SK-N-SH (cell line): ENCODE results near the gene ABL2. TPM values are rescaled to one million over a fixed set of nuclear protein-coding genes. Genes with fewer than 3 reads are reported as not detected.
A peak's percentile ranks its signal among the peaks of the same experiment; 100 is the strongest.

ENCODE experiments used
- CTCF ChIA-PET: fragments of 300-600, 350-600 bp; formaldehyde crosslinking; extraction: SDS; loops from one replicate; lab custom pipeline; 2021; lab: Yijun Ruan, JAX
- POLR2A ChIA-PET: fragments of 350-600 bp; sonication (Branson Sonifier 250); formaldehyde crosslinking; extraction: SDS; loops from one replicate; lab custom pipeline; 2020; ENCODE audit warnings: antibody characterized with exemption, inconsistent platforms; lab: Yijun Ruan, JAX
- DNase-seq: peaks from one replicate; pipeline ENCODE4 v3.0.0; 2012
- H2AFZ ChIP-seq: fragments of 200-600 bp; sonication (generic); 2 replicates; pipeline ENCODE4 v1.8.1; 2016; ENCODE audit warnings: antibody characterized with exemption, mild to moderate bottlenecking, low read depth
- H3F3A ChIP-seq: fragments of 200-600 bp; sonication (generic); replicated peaks from 2 replicates; pipeline ENCODE3; 2016; ENCODE audit warnings: antibody characterized with exemption, mild to moderate bottlenecking; ENCODE audit not compliant: insufficient read depth
- H3K27ac ChIP-seq, 2 experiments: fragments of 200-500 bp in 1 of 2; fragments of 200-600 bp in 1 of 2; sonication (Bioruptor generic) in 1 of 2; sonication (generic), shearing (Covaris generic) in 1 of 2; 2 replicates each; pipeline versions ENCODE4 v1.5.1 to v1.6.1; 2014 to 2016; ENCODE audit warnings: low read depth in 2 of 2, inconsistent platforms in 1 of 2, low read length in 1 of 2, mild to moderate bottlenecking in 1 of 2, mixed read lengths in 1 of 2
- H3K27me3 ChIP-seq: fragments of 200-600 bp; sonication (generic), shearing (Covaris generic); 2 replicates; pipeline ENCODE4 v1.6.1; 2016; ENCODE audit warnings: mixed run types; ENCODE audit not compliant: insufficient read depth
- H3K36me3 ChIP-seq, 2 experiments: fragments of 200-500 bp in 1 of 2; fragments of 200-600 bp in 1 of 2; sonication (Bioruptor generic) in 1 of 2; sonication (generic) in 1 of 2; replicated peaks in 1 of 2; 2 replicates each; pipeline versions ENCODE3 to v1.5.1; 2014 to 2016; ENCODE audit warnings: low read length in 1 of 2, mild to moderate bottlenecking in 1 of 2; ENCODE audit not compliant: insufficient read depth in 2 of 2, control insufficient read depth in 1 of 2
- H3K4me1 ChIP-seq, 2 experiments: fragments of 200-500 bp in 1 of 2; fragments of 200-600 bp in 1 of 2; sonication (Bioruptor generic) in 1 of 2; sonication (generic), shearing (Covaris generic) in 1 of 2; 2 replicates each; pipeline versions ENCODE4 v1.5.1 to v1.6.1; 2014 to 2016; ENCODE audit warnings: low read depth in 1 of 2, low read length in 1 of 2, mixed run types in 1 of 2; ENCODE audit not compliant: insufficient read depth in 2 of 2, control insufficient read depth in 1 of 2
- H3K4me2 ChIP-seq: fragments of 200-600 bp; sonication (generic), shearing (Covaris generic); 2 replicates; pipeline ENCODE4 v1.6.1; 2017; ENCODE audit warnings: mixed run types
- H3K4me3 ChIP-seq, 2 experiments: fragments of 200-500 bp in 1 of 2; fragments of 200-600 bp in 1 of 2; sonication (Bioruptor generic) in 1 of 2; sonication (generic), shearing (Covaris generic) in 1 of 2; 2 replicates each; pipeline versions ENCODE4 v1.5.1 to v1.8.1; 2014 to 2016; ENCODE audit warnings: low read depth in 2 of 2, inconsistent platforms in 1 of 2, low read length in 1 of 2, mild to moderate bottlenecking in 1 of 2, mixed read lengths in 1 of 2, moderate library complexity in 1 of 2
- H3K79me2 ChIP-seq: fragments of 200-600 bp; sonication (generic); 2 replicates; pipeline ENCODE4 v1.8.1; 2017; ENCODE audit warnings: mild to moderate bottlenecking; ENCODE audit not compliant: insufficient read depth
- H3K9ac ChIP-seq: fragments of 200-600 bp; sonication (generic); 2 replicates; pipeline ENCODE4 v1.6.1; 2017; ENCODE audit warnings: mixed run types
- H3K9me2 ChIP-seq: fragments of 200-600 bp; sonication (generic); 2 replicates; pipeline ENCODE4 v1.6.1; 2017; ENCODE audit warnings: mixed run types
- H3K9me3 ChIP-seq: fragments of 200-600 bp; sonication (generic); 2 replicates; pipeline ENCODE4 v1.6.1; 2017; ENCODE audit warnings: mixed run types, mild to moderate bottlenecking, moderate library complexity
- H4K20me1 ChIP-seq: fragments of 200-600 bp; sonication (generic); 2 replicates; pipeline ENCODE4 v1.6.1; 2017; ENCODE audit warnings: mild to moderate bottlenecking, mixed run types; ENCODE audit not compliant: insufficient read depth
- ELF1 ChIP-seq: IDR thresholded peaks from 2 replicates; pipeline ENCODE4 v1.4.0; 2012
- GABPA ChIP-seq: IDR thresholded peaks from 2 replicates; pipeline ENCODE4 v1.4.0; 2012; ENCODE audit warnings: low read depth, mild to moderate bottlenecking
- GATA2 ChIP-seq: sonication (generic); formaldehyde crosslinking; IDR thresholded peaks from 2 replicates; pipeline ENCODE4 v1.5.0; 2020; ENCODE audit warnings: mild to moderate bottlenecking, missing genetic modification reagents
- RAD21 ChIP-seq: IDR thresholded peaks from 2 replicates; pipeline ENCODE4 v1.6.1; 2012; ENCODE audit warnings: mild to moderate bottlenecking, low read length
- RCOR1 ChIP-seq: fragments of 150-350 bp; IDR thresholded peaks from 2 replicates; pipeline ENCODE4 v1.6.1; 2017; ENCODE audit warnings: antibody characterized with exemption, low read length
- RFX5 ChIP-seq: IDR thresholded peaks from 2 replicates; pipeline ENCODE4 v1.6.1; 2012; ENCODE audit warnings: mild to moderate bottlenecking, improper control_type of control experiment, low read length
- SIN3A ChIP-seq: IDR thresholded peaks from 2 replicates; pipeline ENCODE4 v1.6.1; 2012; ENCODE audit warnings: low read depth, mild to moderate bottlenecking, low read length, moderate library complexity, borderline replicate concordance
- SMC3 ChIP-seq: IDR thresholded peaks from 2 replicates; pipeline ENCODE4 v1.6.1; 2012; ENCODE audit warnings: low read depth, low read length, improper control_type of control experiment
- TAF1 ChIP-seq: IDR thresholded peaks from 2 replicates; pipeline ENCODE4 v1.6.1; 2012; ENCODE audit warnings: low read depth, mild to moderate bottlenecking, low read length, moderate library complexity, borderline replicate concordance
- TCF12 ChIP-seq: IDR thresholded peaks from 2 replicates; pipeline ENCODE4 v1.4.0; 2012
- WGBS: methylation state at CpG from one replicate; pipeline ENCODE4 v1.1.6; 2017; ENCODE audit warnings: low lambda C conversion rate; 5-methylcytosine and 5-hydroxymethylcytosine counted together
- polyA plus RNA-seq, 3 experiments: library from polyadenylated mRNA; depleted of rRNA; stranded (reverse); fragments of >200 nt; gene quantifications; 2 replicates each; pipeline ENCODE4 v1.2.3, GENCODE V29; 2012
- TF ChIP-seq, protein P1 (sequence below): fragments of 150-350 bp; IDR thresholded peaks from 2 replicates; pipeline ENCODE4 v1.6.1; 2016; ENCODE audit warnings: mild to moderate bottlenecking, low read depth, low read length
- TF ChIP-seq, protein P2 (sequence below): fragments of 200-600 bp; sonication (generic); IDR thresholded peaks from 2 replicates; pipeline ENCODE4 v1.6.1; 2017; ENCODE audit warnings: antibody characterized with exemption, mild to moderate bottlenecking, moderate library complexity
- TF ChIP-seq, protein P3 (sequence below): IDR thresholded peaks from 2 replicates; pipeline ENCODE4 v1.4.0; 2012; ENCODE audit warnings: low read depth
- TF ChIP-seq, protein P4 (sequence below): fragments of 150-350 bp; IDR thresholded peaks from 2 replicates; pipeline ENCODE4 v1.6.1; 2017; ENCODE audit warnings: antibody characterized with exemption, low read length, low read depth, borderline replicate concordance

The ABL2 gene
- polyA plus RNA-seq, 1 of the 3 experiments (the other 2 are of a cell fraction), result 7.5 TPM

DNA sequence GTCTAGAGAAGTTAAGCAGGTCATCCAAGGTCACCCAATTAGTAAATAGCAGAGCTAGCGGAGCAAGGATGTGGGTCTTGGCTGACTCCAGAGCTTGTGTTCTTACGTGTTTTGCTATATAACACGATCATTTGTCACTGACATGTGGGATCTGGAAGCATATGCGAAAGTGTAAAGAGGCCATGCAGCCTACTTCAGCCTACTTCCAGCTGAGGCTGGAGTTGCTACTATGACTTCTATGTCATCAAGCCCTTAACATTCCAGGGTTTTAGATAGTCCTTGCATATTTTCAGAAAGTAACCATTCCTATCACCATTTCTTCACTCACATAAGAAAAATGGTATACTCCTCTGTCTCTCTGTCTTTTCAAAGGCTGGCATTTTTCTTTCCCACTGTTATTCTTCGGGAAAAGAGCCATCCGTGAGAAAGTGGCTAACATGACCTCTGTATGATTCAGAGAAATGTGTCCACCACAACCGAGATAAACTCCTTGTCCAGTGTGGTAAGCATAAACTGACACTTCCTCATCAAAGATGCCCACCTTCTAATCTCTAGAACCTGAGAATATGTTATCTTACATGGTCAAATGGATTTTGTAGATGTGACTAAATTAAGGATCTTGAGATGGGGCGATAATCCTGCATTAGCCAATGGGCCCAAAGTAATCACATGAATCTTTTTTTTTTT, 24.0 kb upstream of the ABL2 start:
- Histone ChIP-seq H3K27ac (no peak overlapping the region), H3K4me3 (no peak overlapping the region), H3K79me2 (no peaks in the 10 kb centered on the region), H3K4me1 (no peaks in the 10 kb centered on the region), H2AFZ (no peak overlapping the region), H3K9me2 (no peaks in the 10 kb centered on the region), H3K27me3 (no peaks in the 10 kb centered on the region), H3F3A (no peaks in the 10 kb centered on the region), H3K9ac (no peak overlapping the region), H3K4me2 (no peak overlapping the region), H3K9me3 (no peaks in the 10 kb centered on the region), H4K20me1 (no peaks in the 10 kb centered on the region), H3K36me3 (no peaks in the 10 kb centered on the region)
- no peak for DNase-seq
- TF ChIP-seq TCF12, result no peak
- 81% methylated on average over 8 of the region's 8 CpGs for WGBS
- CTCF ChIA-PET, result interaction anchor here (1.0 kb wide), 1 partner anchor 128 kb away, joined by 3 read pairs; no protein-coding TSS in a partner anchor
- POLR2A ChIA-PET, result no interaction called here

DNA sequence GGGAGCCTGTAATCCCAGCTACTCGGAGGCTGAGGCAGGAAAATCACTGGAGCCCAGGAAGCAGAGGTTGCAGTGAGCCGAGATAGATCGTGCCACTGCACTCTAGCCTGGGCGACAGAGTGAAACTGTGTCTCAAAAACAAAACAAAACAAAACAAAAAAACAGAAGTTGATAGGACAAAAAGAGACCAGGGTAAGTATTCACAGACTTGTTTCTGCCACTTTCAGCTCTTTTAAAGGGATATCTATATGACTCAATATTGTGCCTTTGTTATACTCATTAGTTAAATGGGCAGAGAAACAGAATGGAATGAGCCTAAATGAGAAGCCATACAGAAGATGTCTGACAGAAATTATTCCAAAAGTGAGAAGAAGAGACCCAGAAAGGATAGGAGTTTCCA, 23.1 kb upstream of the ABL2 start:
- H3K4me1 ChIP-seq, result no peaks in the 10 kb centered on the region
- POLR2A ChIA-PET, result no interaction called here
- no peaks in the 10 kb centered on the region for H3K9me2 ChIP-seq

DNA sequence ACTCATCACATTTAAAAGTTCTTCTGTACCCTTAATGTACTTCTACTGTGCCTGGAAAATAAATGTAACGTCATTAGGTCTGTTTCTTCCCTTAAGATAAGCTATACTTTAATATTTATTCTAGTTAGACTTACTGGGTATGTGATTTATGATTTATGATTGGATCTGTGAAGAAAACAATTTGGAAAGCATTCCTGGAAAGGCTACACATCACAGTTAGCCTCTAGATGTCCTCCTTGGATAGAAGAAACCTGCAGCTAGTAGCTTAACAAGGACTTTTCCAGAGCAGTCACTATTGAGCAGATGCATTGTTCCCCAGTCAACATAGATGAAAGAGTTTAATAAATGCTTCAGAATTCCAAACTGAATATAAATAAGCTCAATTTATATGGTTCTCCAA, 22.2 kb upstream of the ABL2 start:
- Histone ChIP-seq H2AFZ (no peak overlapping the region), H3K9me2 (no peaks in the 10 kb centered on the region), H3K9ac (no peak overlapping the region), H3K27ac (no peak overlapping the region), H3K79me2 (no peaks in the 10 kb centered on the region), H3K4me2 (no peak overlapping the region), H3K4me1 (no peaks in the 10 kb centered on the region), H3K4me3 (no peak overlapping the region), H3F3A (no peaks in the 10 kb centered on the region), H3K9me3 (no peaks in the 10 kb centered on the region), H4K20me1 (no peaks in the 10 kb centered on the region), H3K36me3 (no peaks in the 10 kb centered on the region), H3K27me3 (no peaks in the 10 kb centered on the region)
- ChIA-PET POLR2A (no interaction called here), CTCF (interaction anchor here (0.7 to 2.8 kb wide), 8 partner anchors 11 to 249 kb away, joined by 3 to 34 read pairs (median 3); partner anchors contain the start of genes AXDND1 and SOAT1)
- DNase-seq, result peak; percentile 42
- WGBS, result 13% methylated on average over 1 of the region's 1 CpG
- TF ChIP-seq, protein P1, sequence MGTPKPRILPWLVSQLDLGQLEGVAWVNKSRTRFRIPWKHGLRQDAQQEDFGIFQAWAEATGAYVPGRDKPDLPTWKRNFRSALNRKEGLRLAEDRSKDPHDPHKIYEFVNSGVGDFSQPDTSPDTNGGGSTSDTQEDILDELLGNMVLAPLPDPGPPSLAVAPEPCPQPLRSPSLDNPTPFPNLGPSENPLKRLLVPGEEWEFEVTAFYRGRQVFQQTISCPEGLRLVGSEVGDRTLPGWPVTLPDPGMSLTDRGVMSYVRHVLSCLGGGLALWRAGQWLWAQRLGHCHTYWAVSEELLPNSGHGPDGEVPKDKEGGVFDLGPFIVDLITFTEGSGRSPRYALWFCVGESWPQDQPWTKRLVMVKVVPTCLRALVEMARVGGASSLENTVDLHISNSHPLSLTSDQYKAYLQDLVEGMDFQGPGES, result no peak
- peak; percentile 67 for TF ChIP-seq SMC3
- TF ChIP-seq RAD21, result peak; percentile 83
- TF ChIP-seq TAF1, result no peak
- TF ChIP-seq, protein P2, sequence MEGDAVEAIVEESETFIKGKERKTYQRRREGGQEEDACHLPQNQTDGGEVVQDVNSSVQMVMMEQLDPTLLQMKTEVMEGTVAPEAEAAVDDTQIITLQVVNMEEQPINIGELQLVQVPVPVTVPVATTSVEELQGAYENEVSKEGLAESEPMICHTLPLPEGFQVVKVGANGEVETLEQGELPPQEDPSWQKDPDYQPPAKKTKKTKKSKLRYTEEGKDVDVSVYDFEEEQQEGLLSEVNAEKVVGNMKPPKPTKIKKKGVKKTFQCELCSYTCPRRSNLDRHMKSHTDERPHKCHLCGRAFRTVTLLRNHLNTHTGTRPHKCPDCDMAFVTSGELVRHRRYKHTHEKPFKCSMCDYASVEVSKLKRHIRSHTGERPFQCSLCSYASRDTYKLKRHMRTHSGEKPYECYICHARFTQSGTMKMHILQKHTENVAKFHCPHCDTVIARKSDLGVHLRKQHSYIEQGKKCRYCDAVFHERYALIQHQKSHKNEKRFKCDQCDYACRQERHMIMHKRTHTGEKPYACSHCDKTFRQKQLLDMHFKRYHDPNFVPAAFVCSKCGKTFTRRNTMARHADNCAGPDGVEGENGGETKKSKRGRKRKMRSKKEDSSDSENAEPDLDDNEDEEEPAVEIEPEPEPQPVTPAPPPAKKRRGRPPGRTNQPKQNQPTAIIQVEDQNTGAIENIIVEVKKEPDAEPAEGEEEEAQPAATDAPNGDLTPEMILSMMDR, result peak; percentile 61

More for the DNA sequence above, 23.1 kb upstream of the ABL2 start:
- no peaks in the 10 kb centered on the region for H3K9me3 ChIP-seq
- H3K9ac ChIP-seq, result no peak overlapping the region
- 96% methylated on average over 4 of the region's 4 CpGs for WGBS
- no peak overlapping the region for H3K4me2 ChIP-seq
- H3K4me3 ChIP-seq, result no peak overlapping the region
- no peak for DNase-seq
- CTCF ChIA-PET, result interaction anchor here (0.7 to 2.8 kb wide), 4 partner anchors 17 to 129 kb away, joined by 3 to 34 read pairs (median 3); no protein-coding TSS in a partner anchor
- no peaks in the 10 kb centered on the region for H3K36me3 ChIP-seq
- H3K79me2 ChIP-seq, result no peaks in the 10 kb centered on the region
- no peaks in the 10 kb centered on the region for H4K20me1 ChIP-seq
- TF ChIP-seq, protein P3, sequence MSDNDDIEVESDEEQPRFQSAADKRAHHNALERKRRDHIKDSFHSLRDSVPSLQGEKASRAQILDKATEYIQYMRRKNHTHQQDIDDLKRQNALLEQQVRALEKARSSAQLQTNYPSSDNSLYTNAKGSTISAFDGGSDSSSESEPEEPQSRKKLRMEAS, result no peak
- no peak for TF ChIP-seq GATA2 (CRISPR knock-in tag)
- no peak for TF ChIP-seq SIN3A
- TF ChIP-seq RFX5, result no peak
- no peak for TF ChIP-seq TAF1
- TF ChIP-seq, protein P4, sequence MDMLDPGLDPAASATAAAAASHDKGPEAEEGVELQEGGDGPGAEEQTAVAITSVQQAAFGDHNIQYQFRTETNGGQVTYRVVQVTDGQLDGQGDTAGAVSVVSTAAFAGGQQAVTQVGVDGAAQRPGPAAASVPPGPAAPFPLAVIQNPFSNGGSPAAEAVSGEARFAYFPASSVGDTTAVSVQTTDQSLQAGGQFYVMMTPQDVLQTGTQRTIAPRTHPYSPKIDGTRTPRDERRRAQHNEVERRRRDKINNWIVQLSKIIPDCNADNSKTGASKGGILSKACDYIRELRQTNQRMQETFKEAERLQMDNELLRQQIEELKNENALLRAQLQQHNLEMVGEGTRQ, result no peak
- TF ChIP-seq RCOR1, result no peak
- TF ChIP-seq ELF1, result no peak
- TF ChIP-seq GABPA, result no peak
- no peak overlapping the region for H3K27ac ChIP-seq
- no peaks in the 10 kb centered on the region for H3K27me3 ChIP-seq
- H2AFZ ChIP-seq, result no peak overlapping the region
- no peaks in the 10 kb centered on the region for H3F3A ChIP-seq
